C4-2B (cell line): Measurements from ENCODE around the gene TIPRL.

Experiments
- CTCF ChIP-seq: fragments of 450-650 bp; conservative IDR thresholded peaks from 2 replicates; pipeline ENCODE4 v1.5.1; 2017; ENCODE audit warnings: mild to moderate bottlenecking
- ZFX ChIP-seq: fragments of 450-650 bp; IDR thresholded peaks from 2 replicates; pipeline ENCODE4 v1.6.1; 2017

- no peak for TF ChIP-seq CTCF
- no peak for TF ChIP-seq ZFX
Observed at GRCh38 chr1:168139070-168139469, 39.7 kb upstream of the TIPRL start.
